ENCODE results near the gene CETN3.
"Not testable (repeated sequence)": the region's sequence is repeated elsewhere in the genome, so short reads cannot be mapped to it uniquely, and the experiment has no call there.

DNA sequence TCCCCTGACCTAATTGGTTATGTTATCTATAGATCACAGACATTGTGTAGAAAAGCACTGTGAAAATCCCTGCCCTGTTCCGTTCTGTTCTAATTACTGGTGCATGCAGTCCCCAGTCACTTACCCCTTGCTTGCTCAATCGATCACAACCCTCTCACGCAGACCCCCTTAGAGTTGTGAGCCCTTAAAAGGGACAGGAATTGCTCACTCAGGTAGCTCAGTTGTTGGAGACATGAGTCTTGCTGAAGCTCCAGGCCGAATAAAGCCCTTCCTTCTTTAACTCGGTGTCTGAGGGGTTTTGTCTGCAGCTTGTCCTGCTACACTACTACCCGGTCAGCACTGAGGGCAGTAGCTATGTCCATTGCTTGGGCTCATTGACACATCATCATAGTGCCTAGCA lies 65.8 kb downstream of the CETN3 start:
- TF ChIP-seq, protein P1, sequence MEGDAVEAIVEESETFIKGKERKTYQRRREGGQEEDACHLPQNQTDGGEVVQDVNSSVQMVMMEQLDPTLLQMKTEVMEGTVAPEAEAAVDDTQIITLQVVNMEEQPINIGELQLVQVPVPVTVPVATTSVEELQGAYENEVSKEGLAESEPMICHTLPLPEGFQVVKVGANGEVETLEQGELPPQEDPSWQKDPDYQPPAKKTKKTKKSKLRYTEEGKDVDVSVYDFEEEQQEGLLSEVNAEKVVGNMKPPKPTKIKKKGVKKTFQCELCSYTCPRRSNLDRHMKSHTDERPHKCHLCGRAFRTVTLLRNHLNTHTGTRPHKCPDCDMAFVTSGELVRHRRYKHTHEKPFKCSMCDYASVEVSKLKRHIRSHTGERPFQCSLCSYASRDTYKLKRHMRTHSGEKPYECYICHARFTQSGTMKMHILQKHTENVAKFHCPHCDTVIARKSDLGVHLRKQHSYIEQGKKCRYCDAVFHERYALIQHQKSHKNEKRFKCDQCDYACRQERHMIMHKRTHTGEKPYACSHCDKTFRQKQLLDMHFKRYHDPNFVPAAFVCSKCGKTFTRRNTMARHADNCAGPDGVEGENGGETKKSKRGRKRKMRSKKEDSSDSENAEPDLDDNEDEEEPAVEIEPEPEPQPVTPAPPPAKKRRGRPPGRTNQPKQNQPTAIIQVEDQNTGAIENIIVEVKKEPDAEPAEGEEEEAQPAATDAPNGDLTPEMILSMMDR (conservative IDR thresholded peaks at IDR 0.05; ENCODE audit: low read depth, low read length): not testable (repeated sequence)
- not testable (repeated sequence) for TF ChIP-seq EZH2phosphoT487 (IDR thresholded peaks at IDR 0.05; ENCODE audit: borderline replicate concordance, low read length); EZH2 (IDR thresholded peaks at IDR 0.05; ENCODE audit: low read length, unreplicated experiment)

Measured in PC-3 (cell line).